AG04449 (cell line): ENCODE results near the gene EGLN1.
A peak's percentile ranks its signal among the peaks of the same experiment; 100 is the strongest.

Experiments used
- CTCF ChIA-PET: fragments of 350-600 bp; formaldehyde crosslinking; extraction: SDS; loops from one replicate; lab custom pipeline; 2021; ENCODE audit warnings: antibody characterized with exemption; lab: Yijun Ruan, JAX
- POLR2A ChIA-PET: fragments of 400-600, 350-600 bp; formaldehyde crosslinking; extraction: SDS; loops from one replicate; lab custom pipeline; 2020; ENCODE audit warnings: antibody characterized with exemption, inconsistent platforms; lab: Yijun Ruan, JAX
- DNase-seq: peaks from one replicate; pipeline ENCODE4 v3.0.0-alpha.2; 2010; ENCODE audit warnings: low read depth, low spot score
- H3K4me3 ChIP-seq: 2 replicates; pipeline ENCODE4 v1.5.1; 2011; ENCODE audit warnings: low read depth, mild to moderate bottlenecking, control low read depth, low read length
- TF ChIP-seq, protein P1 (sequence below): IDR thresholded peaks from one replicate; pipeline ENCODE4 v1.5.1; 2011; ENCODE audit warnings: mild to moderate bottlenecking, moderate library complexity, low read length, control low read depth, inconsistent platforms; ENCODE audit not compliant: insufficient read depth; ENCODE audit errors: missing control alignments

The EGLN1 gene

DNA sequence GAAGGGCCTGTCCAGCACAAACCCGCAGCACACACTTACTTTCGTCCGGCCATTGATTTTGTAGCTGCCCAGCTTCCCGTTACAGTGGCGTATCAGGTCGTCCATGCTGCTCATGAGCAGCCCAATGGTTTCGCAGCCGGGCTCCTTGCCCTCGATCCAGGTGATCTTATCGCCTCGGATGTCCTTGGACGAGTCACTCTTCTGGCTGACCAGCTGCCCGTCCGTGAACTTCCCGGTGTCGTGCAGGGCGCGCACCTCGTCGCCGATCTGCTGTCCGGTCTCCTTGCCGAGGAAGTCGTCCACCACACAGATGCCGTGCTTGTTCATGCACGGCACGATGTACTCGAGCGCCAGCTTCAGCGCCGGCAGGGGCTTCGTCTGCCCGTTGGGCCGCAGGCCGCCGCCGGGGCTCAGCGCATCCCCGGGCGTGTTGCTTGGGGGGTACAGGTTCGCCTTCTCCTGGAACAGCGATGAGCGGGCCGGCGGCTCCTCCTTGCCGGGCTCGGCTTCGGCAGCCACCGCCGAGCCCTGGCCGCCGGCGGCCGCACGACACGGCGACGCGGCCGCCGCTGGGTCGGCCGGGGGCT lies 1.0 kb downstream of the EGLN1 start:
- no peak for DNase-seq
- CTCF ChIA-PET, result interaction anchor here (1.1 to 3.9 kb wide), 7 partner anchors 12 to 64 kb away, joined by 3 to 16 read pairs (median 4); no protein-coding TSS in a partner anchor
- POLR2A ChIA-PET, result interaction anchor here (0.8 to 1.8 kb wide), 4 partner anchors 12 to 107 kb away, joined by 3 to 6 read pairs (median 3); partner anchors contain the start of genes EXOC8 and SPRTN
- H3K4me3 ChIP-seq, result peak overlapping the region; percentile 86
- TF ChIP-seq, protein P1, sequence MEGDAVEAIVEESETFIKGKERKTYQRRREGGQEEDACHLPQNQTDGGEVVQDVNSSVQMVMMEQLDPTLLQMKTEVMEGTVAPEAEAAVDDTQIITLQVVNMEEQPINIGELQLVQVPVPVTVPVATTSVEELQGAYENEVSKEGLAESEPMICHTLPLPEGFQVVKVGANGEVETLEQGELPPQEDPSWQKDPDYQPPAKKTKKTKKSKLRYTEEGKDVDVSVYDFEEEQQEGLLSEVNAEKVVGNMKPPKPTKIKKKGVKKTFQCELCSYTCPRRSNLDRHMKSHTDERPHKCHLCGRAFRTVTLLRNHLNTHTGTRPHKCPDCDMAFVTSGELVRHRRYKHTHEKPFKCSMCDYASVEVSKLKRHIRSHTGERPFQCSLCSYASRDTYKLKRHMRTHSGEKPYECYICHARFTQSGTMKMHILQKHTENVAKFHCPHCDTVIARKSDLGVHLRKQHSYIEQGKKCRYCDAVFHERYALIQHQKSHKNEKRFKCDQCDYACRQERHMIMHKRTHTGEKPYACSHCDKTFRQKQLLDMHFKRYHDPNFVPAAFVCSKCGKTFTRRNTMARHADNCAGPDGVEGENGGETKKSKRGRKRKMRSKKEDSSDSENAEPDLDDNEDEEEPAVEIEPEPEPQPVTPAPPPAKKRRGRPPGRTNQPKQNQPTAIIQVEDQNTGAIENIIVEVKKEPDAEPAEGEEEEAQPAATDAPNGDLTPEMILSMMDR, result no peak

DNA sequence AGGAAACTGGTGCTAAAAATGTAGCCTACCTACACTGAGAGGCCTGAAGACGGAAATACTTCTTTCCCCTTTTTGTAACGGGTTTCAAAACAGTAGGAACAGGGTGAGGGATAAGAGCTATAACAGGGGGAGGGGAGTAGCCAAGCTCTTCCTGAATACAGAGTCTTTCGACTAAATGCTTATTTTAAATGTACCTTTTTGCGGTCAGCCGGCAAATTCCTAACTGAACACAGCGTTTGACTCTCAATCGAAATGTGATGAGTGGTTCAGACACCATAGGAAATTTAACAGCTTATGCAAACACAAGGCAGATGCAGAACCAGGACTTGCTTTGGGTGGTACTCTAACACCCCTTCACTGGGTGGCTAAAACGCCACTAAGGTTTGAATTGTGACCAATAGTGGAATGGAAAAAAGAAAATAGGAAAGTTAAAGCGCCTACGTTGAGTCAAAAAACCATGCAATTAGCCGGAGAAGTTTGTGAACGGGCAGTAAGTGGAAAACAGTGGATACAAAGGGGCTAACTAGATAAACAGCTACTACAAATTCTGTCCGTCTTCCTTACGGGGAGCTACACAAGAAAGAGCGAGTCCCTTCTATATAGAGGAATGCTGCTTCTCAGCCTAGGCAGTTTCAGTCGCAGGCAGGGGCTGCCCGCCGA lies 1.7 kb downstream of the EGLN1 start:
- peak overlapping the region; percentile 86 for H3K4me3 ChIP-seq
- TF ChIP-seq, protein P1, result no peak
- ChIA-PET POLR2A (interaction anchor here (0.6 to 1.8 kb wide), 4 partner anchors 11 to 107 kb away, joined by 3 to 6 read pairs (median 3); partner anchors contain the start of genes EXOC8 and SPRTN), CTCF (interaction anchor here (1.1 to 3.9 kb wide), 7 partner anchors 11 to 63 kb away, joined by 3 to 16 read pairs (median 4); no protein-coding TSS in a partner anchor)
- DNase-seq, result no peak

DNA sequence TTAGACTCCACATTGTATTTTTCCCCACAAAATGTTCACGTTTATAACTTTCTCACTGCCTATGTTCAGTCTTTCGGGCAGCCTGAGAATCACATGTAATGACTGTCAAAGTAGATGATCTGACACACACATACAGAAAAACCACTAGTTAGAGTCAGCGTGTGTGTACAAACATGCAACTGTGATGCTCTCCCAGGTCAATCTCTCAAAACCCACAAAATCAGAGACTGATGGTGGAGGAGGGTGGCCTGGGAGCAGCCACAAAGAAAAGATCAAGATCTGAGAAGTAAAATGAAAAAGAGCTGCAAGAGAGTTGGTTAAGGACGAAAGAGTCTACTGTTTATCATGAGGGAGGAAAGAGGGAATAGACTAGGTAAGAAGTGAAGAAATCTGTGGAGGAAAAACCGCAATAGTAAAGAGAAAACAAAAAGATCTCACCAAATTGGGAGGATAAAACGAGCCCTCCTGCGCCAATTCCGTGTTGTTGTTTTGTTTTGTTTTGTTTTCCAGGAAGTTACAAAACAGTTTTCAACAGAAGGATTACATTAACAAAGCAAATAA lies 2.3 kb downstream of the EGLN1 start:
- H3K4me3 ChIP-seq, result peak overlapping the region; percentile 86
- DNase-seq, result no peak
- CTCF ChIA-PET, result interaction anchor here (1.1 to 3.9 kb wide), 6 partner anchors 10 to 62 kb away, joined by 3 to 16 read pairs (median 4); no protein-coding TSS in a partner anchor
- TF ChIP-seq, protein P1, result no peak
- POLR2A ChIA-PET, result interaction anchor here (0.6 to 1.8 kb wide), 2 partner anchors 16 to 108 kb away, joined by 3 to 6 read pairs; no protein-coding TSS in a partner anchor

DNA sequence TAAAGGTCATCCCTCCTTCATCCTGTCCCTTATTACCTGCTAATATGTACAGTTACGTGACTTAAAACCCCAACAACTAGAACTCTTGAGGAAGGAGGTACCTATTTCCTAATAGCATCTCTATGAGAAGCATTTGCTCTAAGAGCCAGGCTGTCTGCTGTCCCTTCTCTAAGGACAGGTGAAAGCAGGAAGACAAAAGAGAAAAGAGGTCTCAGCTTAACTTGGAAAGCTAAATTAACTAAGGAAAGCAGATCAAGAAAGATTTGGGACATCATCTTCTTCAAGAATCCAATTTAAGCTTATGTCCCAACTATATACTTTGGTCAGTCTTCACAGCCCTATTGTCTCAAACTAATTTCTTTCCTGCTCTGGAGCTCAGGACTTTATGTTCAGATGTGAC lies 2.9 kb downstream of the EGLN1 start:
- DNase-seq, result no peak
- ChIA-PET POLR2A (interaction anchor here (0.7 to 0.8 kb wide), 2 partner anchors 11 to 103 kb away, joined by 3 read pairs; no protein-coding TSS in a partner anchor), CTCF (interaction anchor here (1.3 to 3.9 kb wide), 4 partner anchors 10 to 62 kb away, joined by 4 to 16 read pairs (median 7); no protein-coding TSS in a partner anchor)
- TF ChIP-seq, protein P1, result no peak
- peak overlapping the region; percentile 86 for H3K4me3 ChIP-seq

DNA sequence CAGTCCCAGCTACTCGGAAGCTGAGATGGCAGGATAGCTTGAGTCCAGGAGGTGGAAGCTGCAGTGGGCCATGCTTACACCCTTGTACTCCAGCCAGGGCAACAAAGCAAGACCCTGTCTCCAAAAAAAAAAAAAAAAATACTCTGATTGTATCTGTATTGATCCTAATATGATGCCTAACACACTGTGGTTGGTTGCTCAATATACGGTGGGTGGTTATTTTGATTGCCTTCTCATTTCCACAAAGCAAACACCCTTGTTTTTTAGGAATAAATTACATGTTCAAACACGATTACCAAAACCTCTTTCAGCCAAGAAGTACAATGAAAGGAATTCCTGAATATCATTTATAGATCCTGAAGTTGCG lies 3.4 kb downstream of the EGLN1 start:
- no peak for DNase-seq
- CTCF ChIA-PET, result interaction anchor here (1.3 to 3.9 kb wide), 4 partner anchors 9 to 61 kb away, joined by 4 to 16 read pairs (median 7); no protein-coding TSS in a partner anchor
- peak overlapping the region; percentile 86 for H3K4me3 ChIP-seq
- POLR2A ChIA-PET, result interaction anchor here (0.7 to 0.8 kb wide), 2 partner anchors 11 to 103 kb away, joined by 3 read pairs; no protein-coding TSS in a partner anchor
- TF ChIP-seq, protein P1, result no peak
